DMS53 treated with DMSO at 0.1 percent for 48 hours (cell line): ENCODE results near the gene STK16.
"Not testable (repeated sequence)": the region's sequence is repeated elsewhere in the genome, so short reads cannot be mapped to it uniquely, and the experiment has no call there.

Experiments used
- DNase-seq: peaks from one replicate; lab custom pipeline; 2025; ENCODE audit not compliant: unreplicated experiment; lab: John Stamatoyannopoulos, UW

The STK16 gene

GRCh38 chr2:219286436-219287115 is 41.3 kb downstream of the STK16 start:
- no peak for DNase-seq

- DNase-seq: not testable (repeated sequence)
Observed at GRCh38 chr2:219287116-219287440, 41.8 kb downstream of the STK16 start.

GRCh38 chr2:219287580-219288265 is 42.4 kb downstream of the STK16 start:
- DNase-seq: no peak

- no peak for DNase-seq
Observed at GRCh38 chr2:219289195-219289536, 43.9 kb downstream of the STK16 start.

- no peak for DNase-seq
Observed at GRCh38 chr2:219289537-219290361, 44.5 kb downstream of the STK16 start.

- DNase-seq: no peak
Observed at GRCh38 chr2:219290381-219291171, 45.3 kb downstream of the STK16 start.

- DNase-seq: no peak
Observed at GRCh38 chr2:219291394-219291793, 46.1 kb downstream of the STK16 start.

- no peak for DNase-seq
Observed at GRCh38 chr2:219291910-219292490, 46.7 kb downstream of the STK16 start.

- no peak for DNase-seq
Observed at GRCh38 chr2:219292616-219293015, 47.3 kb downstream of the STK16 start.

- no peak for DNase-seq
Observed at GRCh38 chr2:219293736-219294231, 48.5 kb downstream of the STK16 start.

GRCh38 chr2:219294356-219295351 is 49.4 kb downstream of the STK16 start:
- peak; percentile 77 for DNase-seq

GRCh38 chr2:219296142-219296541 is 50.9 kb downstream of the STK16 start:
- no peak for DNase-seq

GRCh38 chr2:219296631-219297391 is 51.5 kb downstream of the STK16 start:
- no peak for DNase-seq

- no peak for DNase-seq
Observed at GRCh38 chr2:219297766-219298456, 52.6 kb downstream of the STK16 start.

- DNase-seq: peak; percentile 55
Observed at GRCh38 chr2:219298759-219299371, 53.6 kb downstream of the STK16 start.

- DNase-seq: no peak
Observed at GRCh38 chr2:219299372-219299760, 54.1 kb downstream of the STK16 start.
